HG03432 (cell line): ENCODE measurements around the gene AKNA.

Source experiments
- ATAC-seq: cut with Tn5 transposase; IDR thresholded peaks from one replicate; pipeline ENCODE4 v1.9.1; 2021; ENCODE audit warnings: mild to moderate bottlenecking, moderate library complexity; ENCODE audit not compliant: unreplicated experiment

AKNA gene

GRCh38 chr9:114418053-114418452 lies 30.3 kb upstream of the AKNA start:
- no peak for ATAC-seq

- ATAC-seq: no peak
These were observed 29.7 kb upstream of the AKNA start for GRCh38 chr9:114417511-114417910.

DNA sequence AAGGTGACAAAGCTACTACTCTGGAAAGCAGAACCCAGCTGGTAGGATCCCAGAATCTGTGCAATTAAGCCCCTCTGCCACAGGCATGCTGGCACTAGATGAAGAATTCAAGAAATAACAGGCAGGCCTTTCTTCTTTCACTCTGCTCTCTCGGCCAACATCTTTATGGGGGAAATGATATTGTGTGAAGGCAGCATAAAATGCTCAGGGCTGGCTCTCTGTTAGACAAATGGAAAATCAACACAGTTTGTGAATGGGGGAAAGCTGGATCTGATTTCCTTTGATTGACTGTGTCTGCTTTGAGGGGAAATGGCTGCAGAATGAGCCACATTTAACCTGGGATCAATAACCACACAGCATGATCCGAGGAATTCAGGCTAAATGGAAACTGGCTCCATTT lies 29.1 kb upstream of the AKNA start:
- no peak for ATAC-seq

DNA sequence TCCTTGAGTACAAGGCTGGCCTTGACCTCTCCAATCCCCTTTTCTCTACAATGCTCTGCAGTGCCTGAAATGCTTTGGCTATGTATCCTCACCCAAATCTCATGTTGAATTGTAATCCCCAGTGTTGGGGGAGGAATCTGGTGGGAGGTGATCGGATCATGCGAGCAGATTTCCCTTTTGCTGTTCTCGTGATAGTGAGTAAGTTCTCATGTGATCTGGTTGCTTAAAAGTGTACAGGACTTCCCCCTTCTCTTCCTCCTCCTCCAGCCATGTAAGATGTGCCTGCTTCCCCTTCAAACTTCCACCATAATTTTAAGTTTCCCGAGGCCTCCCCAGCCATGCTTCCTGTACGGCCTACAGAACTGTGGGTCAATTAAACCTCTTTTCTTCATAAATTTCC lies 28.5 kb upstream of the AKNA start:
- ATAC-seq: no peak

- no peak for ATAC-seq
These were observed 26.6 kb upstream of the AKNA start for GRCh38 chr9:114414346-114414745.

DNA sequence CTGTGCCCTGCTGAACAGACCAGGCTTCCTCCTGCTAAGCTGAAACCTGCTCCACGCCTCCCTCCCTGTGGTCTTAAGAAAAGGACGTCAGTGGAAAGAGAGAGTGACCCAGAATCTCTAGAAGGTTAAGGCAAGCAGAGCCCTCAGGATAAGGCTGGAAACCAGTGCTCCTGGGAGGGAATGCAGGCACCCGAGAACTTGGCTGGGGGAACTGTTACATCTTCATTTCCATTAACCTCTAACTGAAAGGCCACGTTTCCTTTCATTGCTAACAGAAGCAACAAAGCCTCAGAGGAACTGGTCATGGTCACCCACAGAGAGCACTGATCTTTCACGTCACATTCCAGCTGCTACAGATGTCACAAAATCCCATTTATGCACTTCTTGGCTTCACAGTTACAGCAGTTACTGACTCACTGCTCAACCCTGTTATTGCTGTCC lies 26.1 kb upstream of the AKNA start:
- ATAC-seq: peak; percentile 62

- no peak for ATAC-seq
These were observed 24.4 kb upstream of the AKNA start for GRCh38 chr9:114412048-114412683.

DNA sequence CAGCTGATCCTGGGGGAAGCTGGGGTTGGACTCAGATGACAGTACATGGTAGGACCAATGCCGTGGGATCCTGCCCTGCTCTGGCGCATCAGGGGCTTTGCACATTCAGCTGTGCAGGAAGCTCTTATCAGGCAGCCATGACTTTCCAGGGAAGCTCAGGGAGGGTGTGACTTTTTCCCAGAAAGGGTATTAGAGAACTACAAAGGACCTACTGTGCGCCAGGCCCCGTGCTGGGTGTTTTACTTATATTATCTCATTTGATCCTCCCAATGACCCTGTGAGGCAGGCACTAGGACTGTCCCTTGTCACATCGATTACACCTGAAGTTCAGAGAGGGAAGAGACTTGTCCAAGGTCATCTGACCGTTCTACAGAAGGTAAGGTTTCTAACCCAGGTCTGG lies 23.7 kb upstream of the AKNA start:
- no peak for ATAC-seq

- ATAC-seq: no peak
These were observed 23.1 kb upstream of the AKNA start for GRCh38 chr9:114410910-114411309.

DNA sequence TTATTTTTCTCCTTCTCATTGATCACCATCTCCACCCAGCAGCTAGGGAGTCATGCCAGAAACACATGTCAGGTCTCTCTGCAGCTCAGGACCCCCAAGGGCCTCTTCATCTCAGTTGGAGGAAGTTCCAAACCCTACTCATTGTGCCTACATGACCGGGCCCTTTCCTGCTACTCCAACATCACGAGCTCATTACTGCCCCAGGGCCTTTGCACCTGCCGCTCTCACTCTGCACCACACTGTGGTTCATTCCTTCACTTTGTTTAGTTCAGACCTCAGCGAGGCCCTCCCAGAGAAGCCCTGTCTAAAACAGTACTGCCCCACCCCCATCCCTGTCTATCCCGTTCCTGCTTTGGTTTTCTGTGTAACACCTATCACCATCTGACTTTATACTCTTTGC lies 22.1 kb upstream of the AKNA start:
- no peak for ATAC-seq

DNA sequence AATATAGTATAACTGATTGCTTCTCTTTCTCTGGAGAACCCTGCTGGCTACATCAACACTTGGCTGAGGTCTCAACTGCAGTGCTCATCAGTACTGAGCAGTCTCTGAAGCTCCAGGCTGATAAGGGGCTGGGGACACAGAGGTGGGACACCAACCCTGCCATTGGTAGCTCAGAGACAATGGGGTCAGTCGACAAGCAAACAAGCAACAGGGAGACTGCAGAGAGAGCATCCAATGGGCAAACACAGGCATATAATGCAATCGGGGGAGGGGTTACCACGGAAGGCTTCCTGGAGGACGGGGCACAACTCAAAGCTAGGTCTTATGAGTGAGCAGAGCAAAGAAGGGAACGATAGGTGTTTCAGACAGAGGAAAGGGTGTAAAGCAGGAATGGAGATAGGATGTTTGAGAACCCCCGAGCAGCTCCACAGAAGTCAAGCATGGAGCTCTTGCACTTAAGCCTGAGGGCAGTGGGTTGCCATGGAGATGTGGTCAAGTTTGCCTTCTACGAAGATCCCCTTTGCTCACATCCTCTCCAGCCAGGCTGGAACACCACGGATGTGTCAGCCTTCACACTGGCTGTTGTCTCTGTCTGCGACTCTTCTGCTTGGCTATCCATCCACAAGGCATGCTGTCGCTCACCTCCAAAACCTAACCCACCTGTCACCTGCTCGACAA lies 21.5 kb upstream of the AKNA start:
- ATAC-seq: no peak

GRCh38 chr9:114408645-114409044 lies 20.9 kb upstream of the AKNA start:
- ATAC-seq: no peak

DNA sequence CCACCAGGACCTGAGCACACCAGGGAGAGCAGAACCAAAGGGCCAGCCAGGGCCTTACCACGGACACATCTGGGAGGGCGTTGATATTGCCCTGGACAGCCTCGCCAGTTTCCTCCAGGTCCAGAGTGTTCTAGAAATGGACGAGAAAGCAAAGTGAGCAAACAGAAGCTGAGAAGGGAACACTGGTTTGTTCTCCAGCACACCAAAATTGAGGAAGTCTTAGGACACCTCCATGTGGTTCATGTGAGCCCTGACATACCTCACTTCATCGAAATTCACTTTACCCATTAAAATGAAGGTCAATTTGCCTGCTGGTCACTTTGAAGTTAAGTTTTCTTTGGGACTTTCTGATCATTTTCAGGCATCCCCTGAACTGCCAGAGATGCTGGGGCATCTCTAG lies 20.1 kb upstream of the AKNA start:
- ATAC-seq: no peak

DNA sequence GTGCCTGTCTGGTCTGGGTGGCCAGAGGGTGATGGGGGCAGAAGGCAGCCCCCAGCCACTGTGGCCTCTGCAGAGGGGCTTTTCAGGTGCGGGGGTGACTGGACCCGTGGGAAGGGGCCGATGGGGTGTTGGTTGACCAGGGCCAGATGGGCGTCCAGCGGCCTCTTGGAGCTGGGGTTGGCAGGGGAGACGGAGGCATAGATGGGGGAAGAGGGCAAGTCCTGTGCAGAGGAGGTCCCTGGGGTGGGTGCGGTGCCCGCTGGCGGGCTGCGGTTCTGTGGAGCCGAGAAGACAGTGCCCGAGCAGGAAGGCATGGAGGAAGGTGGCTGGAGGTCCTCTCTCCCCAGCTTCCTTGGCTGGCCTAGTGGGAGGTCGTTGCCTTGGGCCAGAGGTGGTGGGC lies 18.7 kb upstream of the AKNA start:
- no peak for ATAC-seq

DNA sequence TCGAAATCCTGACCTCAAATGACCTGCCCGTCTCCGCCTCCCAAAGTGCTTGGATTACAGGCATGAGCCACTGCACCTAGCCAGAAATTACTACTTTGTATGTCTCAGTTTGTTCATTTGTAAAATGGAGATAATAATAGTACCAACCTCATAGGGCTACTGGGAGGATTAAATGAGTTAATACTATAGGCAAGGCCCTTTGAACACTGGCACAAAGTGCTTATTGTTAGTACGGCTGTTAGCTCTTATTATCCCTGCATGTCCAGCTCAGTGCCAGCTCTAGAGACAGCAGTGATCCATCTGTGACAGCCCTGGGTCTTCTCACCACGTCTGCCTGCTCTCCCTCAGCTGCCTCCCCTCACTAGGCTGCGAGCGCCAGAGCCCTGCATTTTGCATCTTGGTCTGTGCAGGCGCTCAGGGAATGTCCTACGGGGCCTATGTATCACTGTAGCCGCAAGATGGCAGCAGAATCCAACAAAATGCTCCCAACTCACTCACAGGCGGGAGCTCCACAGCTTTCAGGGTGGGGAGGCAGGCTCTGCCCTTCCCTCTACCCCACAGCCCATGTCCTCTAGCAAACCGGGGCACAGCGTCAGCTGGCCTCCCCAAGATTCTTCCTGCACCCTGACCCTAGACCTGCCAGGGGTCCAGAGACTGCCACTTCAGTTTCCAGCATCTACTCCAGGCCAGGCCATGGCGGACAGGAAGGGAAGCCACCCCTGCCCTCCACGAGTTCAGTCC lies 17.7 kb upstream of the AKNA start:
- ATAC-seq: peak; percentile 89

GRCh38 chr9:114404531-114404930 lies 16.7 kb upstream of the AKNA start:
- no peak for ATAC-seq

- ATAC-seq: no peak
These were observed 15.5 kb upstream of the AKNA start for GRCh38 chr9:114403153-114403756.

GRCh38 chr9:114401344-114401743 lies 13.6 kb upstream of the AKNA start:
- no peak for ATAC-seq

DNA sequence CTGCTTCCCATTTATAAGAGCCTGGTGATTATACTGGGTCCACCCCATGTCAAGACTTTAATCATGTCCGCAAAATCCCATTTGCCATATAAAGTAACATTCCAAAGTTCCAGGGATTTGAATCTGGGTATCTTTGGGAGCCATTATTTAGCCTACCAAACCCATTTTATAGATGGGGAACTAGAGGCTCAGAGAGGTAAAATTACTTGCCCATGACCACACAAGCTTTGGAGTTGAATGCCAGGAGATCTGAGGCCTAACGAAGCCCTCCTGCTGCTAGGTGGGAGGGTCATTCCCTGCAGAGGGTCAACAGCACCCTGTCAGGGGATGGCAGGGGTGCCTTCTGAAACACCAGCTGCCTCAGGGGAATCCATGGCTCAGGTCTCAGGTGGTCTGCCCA lies 13.0 kb upstream of the AKNA start:
- no peak for ATAC-seq

GRCh38 chr9:114400219-114400618 lies 12.4 kb upstream of the AKNA start:
- ATAC-seq: no peak

DNA sequence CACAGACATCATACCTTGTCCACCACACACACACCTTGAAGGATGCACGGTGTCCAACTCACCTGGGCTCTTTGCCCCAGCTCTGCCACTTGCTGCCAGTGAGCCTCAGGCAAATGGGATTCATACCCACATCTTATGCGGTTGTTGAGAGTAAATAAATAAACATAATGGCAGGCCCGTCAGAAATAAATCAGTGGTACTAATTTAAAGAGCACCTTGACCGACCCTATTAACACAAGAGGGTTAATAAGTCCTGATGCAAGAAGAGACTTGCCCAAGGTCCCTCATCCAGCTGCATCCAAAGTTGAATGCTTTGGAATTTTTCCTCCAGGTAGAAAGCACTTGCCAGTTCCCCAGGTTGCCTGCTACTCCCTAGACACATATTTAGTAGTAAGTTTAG lies 11.6 kb upstream of the AKNA start:
- ATAC-seq: no peak
